Type B pancreatic cell (in vitro differentiated cells): ENCODE measurements around the gene SRRT. TPM values are rescaled to one million over a fixed set of nuclear protein-coding genes. Genes with fewer than 3 reads are reported as not detected.

ENCODE experiments used
- DNase-seq: peaks from one replicate; pipeline ENCODE4 v3.0.0; 2021; ENCODE audit warnings: mixed read lengths; ENCODE audit not compliant: unreplicated experiment; ENCODE audit errors: extremely low spot score
- H3K27ac Mint-ChIP-seq: 2 replicates; pipeline ENCODE4 v1.8.0; 2021; ENCODE audit warnings: mild to moderate bottlenecking, mixed read lengths
- H3K27me3 Mint-ChIP-seq: 2 replicates; pipeline ENCODE4 v1.8.0; 2021; ENCODE audit warnings: mixed read lengths
- H3K36me3 Mint-ChIP-seq: 2 replicates; pipeline ENCODE4 v1.8.0; 2021; ENCODE audit warnings: mixed read lengths
- H3K4me1 Mint-ChIP-seq: one replicate; pipeline ENCODE4 v1.8.0; 2021; ENCODE audit warnings: mixed read lengths; ENCODE audit not compliant: unreplicated experiment
- H3K4me3 Mint-ChIP-seq: 2 replicates; pipeline ENCODE4 v1.8.0; 2021; ENCODE audit warnings: mild to moderate bottlenecking, mixed read lengths
- H3K9me3 Mint-ChIP-seq: 2 replicates; pipeline ENCODE4 v1.8.0; 2021; ENCODE audit warnings: mixed read lengths
- total RNA-seq: library from RNA; stranded (reverse); gene quantifications from 2 replicates; pipeline ENCODE4 v1.2.1, GENCODE V29; 2021; ENCODE audit warnings: low replicate concordance
- TF ChIP-seq, protein P1 (sequence below): fragments of 200-600 bp; sonication (generic); conservative IDR thresholded peaks from 2 replicates; pipeline ENCODE4 v1.5.0; 2021; ENCODE audit warnings: antibody characterized with exemption, mild to moderate bottlenecking

Gene SRRT
- total RNA-seq, 1 donor from 2014 or later: 239 TPM

DNA sequence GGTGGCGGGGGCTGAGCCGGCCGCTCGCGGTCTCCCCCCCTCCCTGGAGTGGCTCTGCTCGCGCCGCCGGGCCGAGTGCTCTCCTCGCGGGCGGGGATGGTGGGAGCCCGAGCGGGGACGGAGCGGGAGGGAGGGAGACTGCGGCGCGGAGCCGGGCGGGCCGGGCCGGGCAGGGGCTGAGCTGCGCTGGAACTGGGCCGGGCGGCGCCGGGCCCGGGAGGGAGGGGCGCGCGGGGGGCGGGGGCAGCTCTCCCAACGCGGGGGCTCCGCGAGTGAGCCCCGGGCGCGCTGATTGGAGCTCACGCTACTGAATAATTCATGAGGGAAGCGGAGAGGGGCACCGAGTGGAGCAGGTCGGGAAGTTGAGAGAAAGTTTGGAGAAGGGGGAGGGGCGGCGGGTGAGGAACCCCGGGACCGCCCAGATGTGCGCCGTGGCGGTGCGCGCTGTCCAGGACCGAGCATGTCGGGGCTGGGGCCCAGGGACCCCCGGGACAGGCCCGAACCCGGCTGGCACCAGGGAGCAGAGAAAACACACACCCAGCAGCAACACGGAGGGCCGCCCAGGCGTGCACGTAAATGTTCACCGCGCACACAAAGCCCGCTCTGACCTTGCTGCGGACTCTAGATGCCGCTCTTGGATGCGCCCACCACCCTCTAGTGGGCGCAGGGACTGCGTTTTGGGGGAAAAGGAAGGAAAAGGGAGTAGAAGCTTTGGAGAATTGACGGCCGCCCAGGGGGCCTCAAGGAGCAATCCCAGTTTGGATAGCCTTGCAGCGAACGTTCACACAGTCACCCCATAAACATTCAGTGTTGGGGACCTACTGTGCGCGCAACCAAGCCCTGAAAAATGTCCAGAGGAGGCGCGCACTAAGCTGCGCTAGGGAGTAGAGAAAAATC lies 47.3 kb upstream of the SRRT start, which contains the start of gene EPHB4:
Gene EPHB4 (minus strand): TSS at position 194 of the 897 bp plus-strand sequence. CDS start 493 bp downstream, outside the sequence.
- Mint-ChIP-seq H3K27ac (peak within 1 kb of the TSS; percentile 94), H3K36me3 (peaks cover 8% of the 10 kb centered on the region), H3K9me3 (no peaks in the 10 kb centered on the region), H3K4me3 (peak within 1 kb of the TSS; percentile 99), H3K27me3 (no peaks in the 10 kb centered on the region), H3K4me1 (peaks cover 17% of the 10 kb centered on the region)
- DNase-seq: peak; percentile 87
- TF ChIP-seq, protein P1, sequence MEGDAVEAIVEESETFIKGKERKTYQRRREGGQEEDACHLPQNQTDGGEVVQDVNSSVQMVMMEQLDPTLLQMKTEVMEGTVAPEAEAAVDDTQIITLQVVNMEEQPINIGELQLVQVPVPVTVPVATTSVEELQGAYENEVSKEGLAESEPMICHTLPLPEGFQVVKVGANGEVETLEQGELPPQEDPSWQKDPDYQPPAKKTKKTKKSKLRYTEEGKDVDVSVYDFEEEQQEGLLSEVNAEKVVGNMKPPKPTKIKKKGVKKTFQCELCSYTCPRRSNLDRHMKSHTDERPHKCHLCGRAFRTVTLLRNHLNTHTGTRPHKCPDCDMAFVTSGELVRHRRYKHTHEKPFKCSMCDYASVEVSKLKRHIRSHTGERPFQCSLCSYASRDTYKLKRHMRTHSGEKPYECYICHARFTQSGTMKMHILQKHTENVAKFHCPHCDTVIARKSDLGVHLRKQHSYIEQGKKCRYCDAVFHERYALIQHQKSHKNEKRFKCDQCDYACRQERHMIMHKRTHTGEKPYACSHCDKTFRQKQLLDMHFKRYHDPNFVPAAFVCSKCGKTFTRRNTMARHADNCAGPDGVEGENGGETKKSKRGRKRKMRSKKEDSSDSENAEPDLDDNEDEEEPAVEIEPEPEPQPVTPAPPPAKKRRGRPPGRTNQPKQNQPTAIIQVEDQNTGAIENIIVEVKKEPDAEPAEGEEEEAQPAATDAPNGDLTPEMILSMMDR: peak; percentile 69

DNA sequence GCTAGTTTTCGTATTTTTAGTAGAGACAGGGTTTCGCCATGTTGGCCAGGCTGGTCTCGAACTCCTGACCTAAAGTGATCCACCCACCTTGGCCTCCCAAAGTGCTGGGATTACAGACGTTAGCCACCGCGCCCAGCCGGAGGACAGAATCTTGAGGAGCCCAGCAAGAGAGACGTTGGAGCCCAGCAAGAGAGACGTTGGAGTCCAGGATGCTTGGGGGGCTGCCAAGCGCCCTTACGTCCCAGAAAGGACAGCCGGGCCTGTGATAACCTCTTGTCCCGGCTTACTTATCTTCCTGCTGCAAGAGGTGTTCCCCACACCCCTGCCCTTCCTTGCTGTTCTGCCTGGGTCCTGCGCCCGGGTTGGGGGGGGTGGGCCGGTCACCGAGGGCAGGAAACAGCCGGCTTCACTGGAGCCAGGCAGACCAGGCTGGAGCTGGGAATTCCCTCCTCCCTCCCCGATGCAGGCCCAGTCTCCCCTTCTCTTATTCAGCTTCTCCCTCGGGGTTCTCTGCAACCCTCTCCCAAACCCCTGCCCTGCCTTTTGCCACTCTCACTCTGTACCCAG lies 45.7 kb upstream of the SRRT start:
- Mint-ChIP-seq H3K4me3 (peak overlapping the region; percentile 77), H3K9me3 (no peaks in the 10 kb centered on the region), H3K27me3 (no peaks in the 10 kb centered on the region), H3K27ac (no peak overlapping the region), H3K36me3 (peaks cover 8% of the 10 kb centered on the region), H3K4me1 (peaks cover 17% of the 10 kb centered on the region)
- DNase-seq: no peak
- TF ChIP-seq, protein P1: no peak

DNA sequence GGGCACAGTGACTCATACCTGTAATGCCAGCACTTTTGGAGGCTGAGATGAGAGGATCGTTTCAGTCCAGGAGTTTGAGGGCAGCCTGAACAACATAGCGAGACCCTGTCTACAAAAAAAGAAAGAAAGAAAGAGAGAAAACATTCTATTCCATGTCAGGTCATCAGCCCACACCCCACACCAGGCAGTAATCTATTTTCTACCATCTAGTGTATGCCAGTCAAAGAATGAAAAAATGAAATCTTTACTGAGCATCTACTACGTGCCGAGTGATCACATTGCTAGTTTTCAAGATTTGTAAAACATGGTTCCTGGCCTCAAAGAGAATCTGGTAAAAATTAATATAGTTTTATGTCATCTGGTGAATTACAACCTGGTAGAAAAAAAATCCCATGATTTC lies 44.5 kb upstream of the SRRT start:
- peak overlapping the region; percentile 12 for H3K27ac Mint-ChIP-seq
- TF ChIP-seq, protein P1: no peak

DNA sequence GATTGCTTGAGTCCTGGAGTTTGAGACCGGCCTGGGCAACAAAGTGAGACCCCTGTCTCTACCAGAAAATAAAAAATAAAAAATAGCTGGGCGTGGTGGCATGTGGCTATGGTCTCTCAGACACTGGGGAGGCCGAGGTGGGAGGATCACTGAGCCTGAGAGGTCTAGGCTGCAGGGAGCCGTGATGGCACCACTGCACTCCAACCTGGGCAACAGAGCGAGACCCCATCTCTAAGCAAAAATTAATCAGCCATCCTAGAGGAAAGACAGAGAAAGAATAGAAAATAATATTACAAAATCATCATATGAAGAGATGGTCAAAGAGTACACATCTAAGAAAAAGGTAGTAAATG lies 42.6 kb upstream of the SRRT start:
- H3K4me3 Mint-ChIP-seq: no peak overlapping the region
- no peaks in the 10 kb centered on the region for H3K9me3 Mint-ChIP-seq
- H3K4me1 Mint-ChIP-seq: peaks cover 22% of the 10 kb centered on the region
- DNase-seq: no peak
- no peaks in the 10 kb centered on the region for H3K27me3 Mint-ChIP-seq
- H3K27ac Mint-ChIP-seq: no peak overlapping the region
- TF ChIP-seq, protein P1: no peak
- H3K36me3 Mint-ChIP-seq: no peaks in the 10 kb centered on the region

More for the DNA sequence above, 44.5 kb upstream of the SRRT start:
- Mint-ChIP-seq H3K4me3 (peak overlapping the region; percentile 15), H3K9me3 (no peaks in the 10 kb centered on the region), H3K36me3 (peaks cover 6% of the 10 kb centered on the region), H3K27me3 (no peaks in the 10 kb centered on the region), H3K4me1 (peaks cover 14% of the 10 kb centered on the region)
- DNase-seq: no peak

DNA sequence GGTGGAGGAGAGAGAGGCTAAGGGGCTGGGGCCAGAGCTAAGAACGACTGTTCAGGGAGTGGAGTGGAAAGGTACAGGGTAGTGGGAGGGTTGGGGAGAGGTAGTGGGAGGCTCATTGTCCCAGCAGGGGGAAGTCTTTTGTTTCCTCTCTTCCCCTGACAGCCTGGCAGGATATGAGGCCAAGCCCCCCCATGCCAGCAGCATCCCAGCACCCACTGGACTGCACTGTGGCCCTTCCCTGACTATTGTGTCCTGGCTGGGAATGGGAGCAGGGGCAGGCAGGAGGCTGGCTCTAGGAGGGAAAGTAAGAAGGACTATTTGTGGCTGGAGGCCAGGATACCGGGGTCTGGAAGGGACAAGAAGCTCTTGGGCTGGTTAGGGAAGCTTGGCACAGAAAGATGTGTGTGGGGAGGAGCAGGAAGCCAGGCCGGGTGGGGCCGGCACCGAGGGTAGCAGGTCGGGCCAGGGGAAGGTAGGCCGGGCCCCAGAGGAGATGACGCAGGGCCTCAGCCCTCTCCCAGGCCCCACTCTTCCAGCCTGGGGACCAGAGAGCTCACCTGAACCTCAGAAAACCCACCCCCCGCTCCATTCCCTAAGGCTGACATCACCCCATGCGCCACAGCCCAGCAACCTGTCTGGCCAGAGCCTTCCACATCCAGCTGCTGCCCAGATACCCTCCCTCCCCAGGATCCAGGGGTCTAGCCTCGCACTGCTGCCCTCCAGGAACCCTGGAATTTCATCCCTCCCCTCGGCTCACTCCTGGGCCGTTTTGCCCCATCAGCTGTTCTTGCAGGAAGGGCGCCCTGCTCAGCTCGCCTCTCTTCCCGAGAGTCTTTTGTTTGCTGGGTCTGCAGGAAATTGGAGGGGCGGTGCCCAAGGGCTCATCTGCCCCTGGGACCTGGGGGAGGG lies 38.7 kb upstream of the SRRT start:
- DNase-seq: no peak
- H3K27me3 Mint-ChIP-seq: no peaks in the 10 kb centered on the region
- H3K4me1 Mint-ChIP-seq: peaks cover 26% of the 10 kb centered on the region
- H3K27ac Mint-ChIP-seq: peak overlapping the region; percentile 83
- no peaks in the 10 kb centered on the region for H3K36me3 Mint-ChIP-seq
- no peaks in the 10 kb centered on the region for H3K9me3 Mint-ChIP-seq
- TF ChIP-seq, protein P1: no peak
- H3K4me3 Mint-ChIP-seq: peak overlapping the region; percentile 73
